SIG-M5 treated with dmso at 0.1 percent for 504 hours (cell line): Measurements from ENCODE around the gene LRRC58.
"Not testable (repeated sequence)": the region's sequence is repeated elsewhere in the genome, so short reads cannot be mapped to it uniquely, and the experiment has no call there.

Source experiments
- DNase-seq: peaks from one replicate; lab custom pipeline; 2025; ENCODE audit not compliant: unreplicated experiment; lab: John Stamatoyannopoulos, UW

LRRC58 gene

DNA sequence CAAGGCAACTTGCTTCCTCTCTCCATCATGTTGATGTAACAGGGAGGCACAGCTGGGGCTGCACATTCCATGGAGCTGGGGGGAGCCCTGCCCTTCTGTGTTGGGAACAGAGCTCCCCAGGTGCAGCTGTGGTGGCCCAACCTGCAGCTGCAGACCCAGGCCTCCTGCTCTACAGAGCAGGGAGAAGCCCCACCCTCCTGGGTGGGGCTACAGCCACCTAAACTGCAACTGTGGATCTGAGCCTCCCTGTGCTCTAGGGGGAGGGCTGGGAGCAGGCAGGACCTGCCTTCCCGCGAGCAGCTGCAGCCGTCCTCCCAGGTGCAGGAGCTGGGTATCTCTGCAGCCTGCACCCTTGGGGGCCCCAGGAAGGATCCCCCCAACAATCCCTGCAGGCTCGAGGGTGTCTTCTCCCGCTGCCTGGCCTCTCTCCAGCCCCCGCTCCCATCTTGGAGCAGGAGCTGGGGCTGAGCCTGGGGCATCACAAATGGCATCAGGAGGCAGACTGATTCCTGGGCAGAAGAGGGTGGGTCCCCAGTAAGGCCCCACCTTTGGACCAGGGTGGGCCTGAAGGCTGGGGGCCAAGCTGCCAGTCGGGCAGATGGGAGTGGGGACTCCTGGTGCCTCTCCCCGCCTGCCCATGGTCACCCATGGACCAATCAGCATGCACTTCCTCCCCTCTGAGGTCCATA lies 7.4 kb downstream of the LRRC58 start:
- DNase-seq, result no peak

DNA sequence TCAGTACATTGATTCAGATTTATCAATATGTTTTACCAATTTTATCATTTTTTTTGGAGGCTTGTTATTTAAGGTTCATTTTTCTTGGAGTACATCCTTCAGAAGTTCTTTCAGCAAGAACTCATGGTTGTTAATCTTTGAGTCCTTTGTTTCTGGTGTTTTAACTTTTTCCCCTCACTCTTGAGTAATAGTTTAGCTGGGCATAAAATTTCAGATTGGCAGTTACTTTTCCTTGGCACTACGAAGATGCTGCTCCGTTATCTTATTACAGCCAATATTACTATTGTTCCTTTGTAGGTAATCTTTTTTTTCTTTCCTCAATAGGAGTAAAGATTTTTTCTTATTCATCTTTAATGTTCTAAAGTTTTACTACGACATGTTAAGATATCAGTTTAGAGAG lies 9.8 kb downstream of the LRRC58 start:
- no peak for DNase-seq

DNA sequence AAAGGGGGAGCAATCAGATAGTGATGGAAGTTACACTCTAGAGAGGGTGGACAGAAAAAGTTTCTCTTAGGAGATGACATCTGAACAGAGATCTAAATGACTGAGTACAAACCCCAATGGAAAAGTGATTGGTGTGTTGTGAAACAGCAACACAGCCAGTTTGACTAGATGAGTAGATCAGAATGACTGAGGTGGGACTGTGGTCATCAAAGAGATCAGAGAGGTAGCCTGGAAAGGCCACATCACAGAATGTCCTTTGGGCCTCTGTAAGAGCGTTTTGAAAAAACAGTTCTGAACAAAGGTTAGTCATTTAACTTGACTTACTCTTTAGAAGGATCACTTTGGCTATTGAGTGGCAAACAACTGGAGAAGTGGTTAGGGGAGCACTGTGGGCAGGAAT lies 10.6 kb downstream of the LRRC58 start:
- DNase-seq, result no peak

DNA sequence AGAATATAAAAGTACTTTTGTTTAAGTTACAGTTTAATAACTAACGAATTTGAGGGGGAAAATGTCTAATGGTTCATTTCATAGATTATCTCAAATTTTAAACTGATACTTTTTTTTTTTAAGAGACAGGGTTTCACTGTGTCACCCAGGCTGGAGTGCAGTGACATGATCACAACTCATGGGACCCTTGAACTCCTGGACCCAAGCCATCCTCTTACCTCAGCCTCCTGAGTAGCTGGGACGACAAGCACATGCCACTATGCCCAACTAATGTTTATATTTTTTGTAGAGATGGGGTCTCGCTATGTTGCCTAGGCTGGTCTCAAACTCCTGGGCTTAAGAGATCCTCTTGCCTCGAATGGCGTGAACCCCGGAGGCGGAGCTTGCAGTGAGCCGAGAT lies 16.5 kb downstream of the LRRC58 start:
- no peak for DNase-seq

DNA sequence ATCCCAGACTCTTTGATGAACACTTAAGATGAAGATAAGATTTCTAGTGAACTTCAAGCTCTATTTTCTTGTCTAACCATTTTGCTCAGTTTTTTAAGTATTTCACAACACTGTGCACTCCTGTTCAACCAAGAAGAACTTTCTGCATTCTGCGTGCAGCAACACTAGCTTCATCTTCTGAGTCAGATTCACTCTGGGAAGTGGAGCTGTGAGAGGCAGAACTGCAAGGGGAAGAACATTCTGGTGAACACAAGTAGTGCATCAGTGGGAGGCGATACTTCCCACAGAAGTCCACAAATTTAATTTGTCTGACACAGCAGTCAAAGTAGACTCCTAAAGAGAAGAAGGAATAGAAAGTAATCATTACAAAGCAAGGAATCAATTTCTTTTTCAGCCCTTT lies 18.1 kb downstream of the LRRC58 start:
- peak; percentile 2 for DNase-seq

DNA sequence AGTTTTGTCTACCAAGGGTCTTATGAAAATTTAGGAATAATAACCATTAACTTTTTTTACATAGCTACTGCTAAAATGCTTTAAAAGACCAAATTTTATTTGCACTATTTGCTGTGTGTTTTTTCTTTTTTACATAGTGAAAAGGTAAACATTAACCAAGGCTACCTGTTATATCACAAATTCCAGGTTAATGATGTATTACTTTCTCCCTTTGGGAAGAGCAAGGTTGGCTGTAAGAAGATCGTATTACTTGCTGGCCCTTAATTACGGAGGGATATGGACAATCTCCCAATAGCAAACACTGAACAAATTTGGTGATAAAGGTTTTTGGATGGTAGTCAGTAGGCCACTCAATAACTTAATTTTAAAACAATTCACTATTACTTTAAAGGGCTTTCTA lies 22.4 kb downstream of the LRRC58 start:
- DNase-seq, result no peak

DNA sequence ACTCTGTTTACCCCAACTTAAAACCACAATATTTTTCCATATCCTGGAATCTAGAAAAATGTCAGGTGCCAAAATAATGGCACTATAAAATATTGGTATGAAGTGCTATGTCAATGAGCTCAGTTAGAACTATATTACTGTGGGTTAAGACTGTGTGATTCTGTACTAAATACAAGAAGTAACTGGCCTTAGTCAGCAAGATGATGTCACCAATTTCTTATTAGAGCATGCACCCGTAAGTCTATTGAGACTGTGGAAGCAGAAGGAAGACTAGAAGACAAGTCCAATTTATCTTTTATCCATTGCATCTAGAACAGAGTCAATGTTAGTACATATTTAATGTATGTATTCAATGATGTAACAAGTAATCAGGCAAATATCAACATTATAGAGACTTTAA lies 25.0 kb downstream of the LRRC58 start:
- no peak for DNase-seq

DNA sequence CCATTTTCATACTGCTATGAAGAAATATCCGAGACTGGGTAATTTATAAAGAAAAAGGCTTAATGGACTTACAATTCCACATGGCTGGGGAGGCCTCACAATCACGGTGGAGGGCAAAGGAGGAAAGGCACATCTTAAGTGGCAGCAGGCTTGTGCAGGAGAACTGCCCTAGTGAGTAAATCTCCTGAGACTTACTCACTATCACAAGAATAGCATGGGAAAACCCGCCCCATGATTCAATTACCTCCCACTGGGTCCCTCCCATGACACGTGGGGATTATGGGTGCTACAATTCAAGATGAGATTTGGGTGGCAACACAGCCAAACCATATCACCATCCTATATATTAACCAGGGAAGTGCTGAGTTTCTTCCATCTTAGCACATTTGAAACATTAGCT lies 25.4 kb downstream of the LRRC58 start:
- DNase-seq, result not testable (repeated sequence)

DNA sequence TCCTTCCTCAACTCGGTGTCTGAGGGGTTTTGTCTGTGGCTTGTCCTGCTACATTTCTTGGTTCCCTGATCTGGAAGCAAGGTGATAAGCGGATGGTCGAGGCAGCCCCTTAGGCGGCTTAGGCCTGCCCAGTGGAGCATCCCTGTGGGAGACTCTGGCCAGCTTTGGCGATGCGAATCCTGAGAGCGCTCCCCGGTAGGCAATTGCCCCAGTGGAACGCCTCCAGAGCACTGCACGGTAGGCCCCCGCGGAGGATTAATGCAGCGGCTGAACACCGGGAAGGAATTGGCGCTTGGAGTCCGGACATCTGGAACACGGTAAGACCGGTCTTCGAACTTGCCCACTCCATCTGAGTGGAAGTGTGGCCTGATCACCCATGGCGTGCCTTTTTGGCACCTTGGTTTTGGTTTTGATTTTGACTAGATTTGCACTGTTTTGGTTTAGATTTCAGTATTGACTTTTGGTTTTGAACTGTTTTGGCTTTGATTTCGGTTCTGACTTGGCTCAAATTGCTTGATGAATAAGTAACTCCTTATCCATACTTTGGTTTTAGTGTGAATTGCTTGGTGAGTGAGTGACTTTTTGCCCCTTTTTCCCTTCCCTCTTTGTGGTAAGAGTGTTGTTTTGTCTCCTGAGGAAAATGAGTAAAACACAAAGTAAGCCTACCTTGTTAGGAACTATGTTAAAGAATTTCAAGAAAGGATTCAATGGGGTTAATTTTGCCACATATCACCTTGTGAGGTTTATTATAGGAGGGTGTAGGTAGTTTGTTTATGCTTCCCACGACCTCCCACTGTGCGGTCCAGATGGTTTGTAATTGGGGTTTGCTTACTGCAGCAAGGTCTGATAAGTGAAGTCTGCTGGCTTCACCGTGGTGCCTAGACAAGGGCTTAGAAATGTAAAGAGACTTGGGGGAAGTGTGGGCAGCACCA lies 37.0 kb downstream of the LRRC58 start:
- no peak for DNase-seq

DNA sequence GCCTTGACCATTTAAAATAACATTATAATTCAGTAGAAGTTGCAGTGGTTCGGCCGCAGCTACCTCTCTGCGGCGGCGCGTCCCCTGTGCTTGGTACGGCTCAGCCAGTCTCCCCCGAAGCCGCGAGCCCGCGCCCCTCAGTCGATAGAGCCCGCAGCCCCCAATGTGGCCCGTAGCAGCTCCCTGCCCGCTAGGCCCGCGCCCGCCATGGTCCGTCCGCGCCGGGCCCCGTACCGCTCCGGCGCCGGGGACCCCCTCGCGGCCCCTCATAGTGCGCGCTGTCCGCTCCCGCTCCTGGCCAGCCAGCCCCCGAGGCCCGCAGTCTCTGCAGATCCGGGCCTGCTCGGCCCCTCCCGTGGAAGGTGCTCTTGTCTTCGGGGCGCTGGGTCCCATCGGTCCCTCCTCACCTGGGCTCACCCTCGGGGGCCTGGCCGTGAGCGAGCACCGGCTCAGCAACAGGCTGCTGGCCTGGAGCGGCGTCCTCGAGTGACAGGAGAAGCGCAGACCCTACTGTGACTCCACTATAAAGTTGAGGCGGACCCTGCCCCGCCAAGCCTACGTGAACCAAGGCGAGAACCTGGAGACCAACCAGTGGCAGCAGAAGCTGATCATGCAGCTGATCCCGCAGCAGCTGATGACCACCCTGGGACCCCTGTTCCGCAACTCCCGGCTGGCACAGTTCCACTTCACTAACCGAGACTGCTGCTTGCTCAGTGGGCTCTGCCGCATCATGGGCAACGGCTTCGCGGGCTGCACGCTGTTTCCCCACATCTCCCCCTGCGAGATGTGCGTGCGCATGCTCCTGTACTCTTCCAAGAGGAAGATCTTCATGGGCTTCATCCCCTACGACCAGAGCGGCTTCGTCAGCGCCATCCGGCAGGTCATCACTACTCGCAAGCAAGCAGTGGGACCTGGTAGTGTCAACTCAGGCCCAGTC lies 42.4 kb downstream of the LRRC58 start:
- DNase-seq, result no peak

DNA sequence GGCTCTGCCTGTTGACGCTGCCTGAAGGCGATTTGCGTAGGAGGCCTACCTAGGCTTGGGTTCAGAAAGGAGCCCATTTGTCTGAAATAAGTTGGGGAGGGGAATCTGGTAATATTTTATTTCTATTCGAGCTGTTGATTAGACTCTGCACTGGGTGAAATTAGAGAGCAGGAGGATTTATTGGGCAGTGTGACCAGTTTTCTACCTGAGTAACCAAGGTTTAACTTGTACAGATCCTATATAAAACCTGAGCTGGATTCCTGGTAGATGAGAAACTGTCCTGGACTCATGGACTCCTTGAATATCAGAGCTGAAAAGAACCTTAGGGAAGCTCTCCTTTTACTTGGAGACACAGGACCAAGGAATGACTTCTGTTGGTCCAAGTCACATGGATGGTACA lies 44.5 kb downstream of the LRRC58 start:
- no peak for DNase-seq

DNA sequence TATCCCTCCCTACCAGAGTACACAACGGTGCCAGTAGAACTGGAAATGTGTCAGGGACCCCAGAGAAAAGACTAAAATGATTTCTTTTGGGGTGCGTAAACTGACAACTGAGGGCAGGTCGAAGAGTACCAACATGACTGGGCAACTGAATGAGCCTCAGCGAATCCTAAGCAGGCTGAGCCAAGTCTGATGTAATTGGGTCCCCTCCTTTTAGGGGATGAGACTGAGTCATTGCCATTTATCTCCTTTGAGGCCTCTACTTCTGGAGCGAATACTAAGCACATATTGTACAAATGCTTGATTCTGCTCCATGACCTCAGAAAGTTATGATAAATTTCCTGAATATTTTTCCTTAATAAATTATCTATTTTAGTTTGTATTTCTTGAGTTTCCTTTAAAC lies 46.8 kb downstream of the LRRC58 start:
- no peak for DNase-seq

DNA sequence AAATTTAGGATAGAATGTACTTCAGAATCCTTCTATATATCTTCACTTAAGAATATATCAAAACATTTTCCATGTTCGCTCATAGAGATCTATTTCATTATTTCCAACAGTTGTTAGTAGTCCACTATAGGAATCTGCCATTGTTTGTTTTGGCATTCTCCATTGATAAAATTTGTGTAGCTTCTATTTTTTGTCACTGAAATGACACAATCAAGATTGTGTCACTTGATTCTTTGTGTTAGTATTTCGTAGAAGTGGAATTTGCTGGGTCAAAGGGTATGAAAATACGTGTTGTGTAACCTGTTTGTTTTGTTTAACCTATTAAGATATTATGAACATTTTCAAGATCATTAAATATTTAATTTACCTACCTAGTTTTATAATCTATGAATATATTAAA lies 48.2 kb downstream of the LRRC58 start:
- no peak for DNase-seq

DNA sequence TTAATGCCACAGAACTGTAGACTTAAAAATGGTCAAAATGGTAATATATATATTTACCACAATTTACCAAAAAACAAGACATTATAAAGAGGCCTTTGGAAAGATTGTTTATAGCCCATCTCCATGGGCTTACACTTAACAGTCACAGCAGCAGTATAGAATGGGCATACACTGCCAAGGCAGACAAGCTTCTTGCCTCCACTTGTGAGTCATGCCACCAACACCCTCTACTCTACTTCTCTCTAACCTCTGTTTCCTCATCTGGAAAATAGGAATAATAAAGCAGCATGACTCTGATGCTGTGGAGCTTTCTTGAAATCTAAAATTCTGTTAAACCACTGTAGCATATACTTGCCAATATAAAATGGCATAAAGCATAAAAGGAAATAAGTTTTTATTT lies 49.8 kb downstream of the LRRC58 start:
- no peak for DNase-seq

DNA sequence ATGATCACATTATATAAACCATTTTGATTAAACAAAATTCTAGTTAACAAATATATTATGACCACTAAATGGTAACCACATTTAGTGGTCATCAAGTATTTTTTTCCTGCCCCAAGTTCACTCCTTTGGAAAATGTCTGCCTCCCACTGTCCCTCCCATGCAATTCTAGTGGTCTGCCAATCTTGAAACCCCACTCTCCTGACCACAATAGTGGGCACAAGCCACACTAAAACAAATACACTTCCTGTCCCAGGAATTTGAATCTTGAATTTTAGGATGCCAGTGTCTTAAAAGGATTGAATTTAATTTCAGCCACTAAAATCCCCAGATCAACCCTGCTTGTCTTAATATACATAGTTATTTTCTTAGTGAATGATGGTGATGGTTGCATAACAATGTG lies 50.2 kb downstream of the LRRC58 start:
- DNase-seq, result no peak

DNA sequence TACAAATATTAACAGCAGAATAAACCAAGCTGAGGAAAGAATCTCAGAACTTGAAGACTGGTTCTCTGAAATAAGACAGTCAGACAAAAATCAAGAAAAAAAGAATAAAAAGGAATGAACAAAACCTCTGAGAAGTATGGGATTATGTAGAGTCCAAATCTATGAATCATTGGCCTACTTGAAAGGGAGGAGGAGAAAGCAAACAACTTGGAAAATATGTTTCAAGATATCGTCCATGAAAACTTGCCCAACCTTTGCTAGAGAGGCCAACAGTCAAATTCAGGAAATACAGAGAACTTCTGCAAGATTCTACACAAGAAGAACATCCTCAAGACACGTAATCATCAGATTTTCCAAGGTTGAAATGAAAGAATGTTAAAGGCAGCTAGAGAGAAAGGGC lies 57.6 kb downstream of the LRRC58 start:
- DNase-seq, result not testable (repeated sequence)

DNA sequence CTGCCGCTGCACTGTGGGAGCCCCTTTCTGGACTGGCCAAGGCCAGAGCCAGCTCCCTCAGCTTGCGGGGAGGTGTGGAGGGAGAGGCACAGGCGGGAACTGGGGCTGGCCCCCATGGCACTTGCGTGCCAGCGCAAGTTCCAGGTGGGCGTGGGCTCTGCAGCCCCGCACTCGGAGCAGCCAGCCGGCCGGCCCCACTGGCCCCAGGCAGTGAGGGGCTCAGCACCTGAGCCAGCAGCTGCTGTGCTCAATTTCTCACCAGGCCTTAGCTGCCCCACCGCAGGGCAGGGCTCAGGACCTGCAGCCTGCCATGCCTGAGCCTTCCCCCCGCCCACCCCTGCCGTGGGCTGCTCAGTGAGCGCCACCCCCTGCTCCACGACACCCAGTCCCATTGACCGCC lies 59.5 kb downstream of the LRRC58 start:
- DNase-seq, result no peak

DNA sequence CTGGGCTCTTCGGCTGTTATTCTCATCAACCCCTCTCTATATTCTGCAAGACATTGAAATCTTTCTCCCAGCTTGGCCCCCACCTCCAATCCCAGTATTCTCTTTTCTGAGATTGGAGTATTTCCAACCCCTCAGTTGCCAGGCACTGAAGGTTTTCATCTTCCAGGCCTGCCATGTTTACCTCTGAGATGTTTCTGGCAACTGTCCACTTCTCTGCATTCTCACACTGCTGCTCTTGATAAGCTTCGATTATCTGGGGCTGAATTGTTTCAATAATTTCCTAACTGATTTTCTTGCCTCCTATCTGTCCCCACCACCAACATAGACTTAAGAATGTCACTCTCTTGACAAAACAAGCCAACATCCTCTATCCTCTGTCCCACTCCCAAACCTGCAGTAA lies 62.7 kb downstream of the LRRC58 start:
- DNase-seq, result no peak

DNA sequence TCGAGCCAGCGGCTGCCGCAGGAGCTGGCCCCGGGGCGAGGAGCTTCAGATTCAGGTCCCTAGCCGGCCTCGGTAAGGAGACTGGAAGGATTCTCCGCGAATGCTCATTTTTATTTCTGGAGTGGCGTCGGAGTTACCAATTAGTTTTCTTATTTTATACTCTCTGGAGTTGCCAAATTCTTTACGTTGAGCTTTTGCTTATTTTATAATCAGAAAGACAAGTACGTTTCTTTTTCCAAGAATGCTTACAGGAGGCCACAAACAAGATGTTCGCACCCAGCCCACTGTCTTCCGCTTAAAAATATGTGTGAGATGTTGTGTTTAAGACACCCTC lies 63.7 kb downstream of the LRRC58 start:
- no peak for DNase-seq

DNA sequence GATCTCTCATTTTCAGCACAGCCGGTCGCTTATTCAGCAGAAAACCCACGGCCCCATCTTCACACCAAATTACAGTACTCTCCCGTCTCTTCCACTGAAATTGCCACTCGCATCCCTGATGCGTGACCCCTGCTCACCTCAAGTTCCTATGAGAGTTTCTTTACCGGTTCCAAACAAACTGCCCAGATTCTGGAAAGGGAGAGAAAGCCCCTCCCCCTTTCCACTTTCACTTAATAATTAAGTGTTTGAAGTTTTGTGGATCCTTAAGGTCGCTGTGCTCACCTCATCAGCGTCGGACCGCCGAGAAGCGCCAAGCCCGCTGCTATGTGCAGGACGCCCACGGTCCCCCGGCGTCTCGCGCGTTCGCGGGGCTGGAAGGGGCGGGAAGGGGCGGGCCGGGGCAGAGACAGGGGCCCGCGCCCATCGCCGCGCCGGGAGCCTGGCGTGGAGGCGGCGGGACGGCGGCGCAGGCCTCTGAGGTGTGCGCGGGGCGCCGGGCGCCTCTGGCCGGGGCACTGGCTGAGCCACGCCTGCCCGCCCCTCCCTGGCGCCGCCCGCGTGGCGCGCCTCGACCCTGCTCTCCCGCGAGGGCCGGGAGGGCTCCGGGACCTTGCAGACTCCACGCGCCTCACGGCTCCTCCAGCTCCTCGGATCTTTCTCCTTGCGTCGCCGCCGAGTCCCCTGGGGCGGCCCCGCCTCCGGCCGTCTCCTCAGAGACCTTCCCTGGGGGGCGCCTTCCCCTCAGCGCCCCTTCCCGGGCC lies 64.2 kb downstream of the LRRC58 start, which contains the start of gene GPR156:
Gene GPR156, minus strand, starts transcription at position 476 of the 761 bp plus-strand sequence. CDS start 41,124 bp downstream, outside the sequence.
- DNase-seq, result no peak

DNA sequence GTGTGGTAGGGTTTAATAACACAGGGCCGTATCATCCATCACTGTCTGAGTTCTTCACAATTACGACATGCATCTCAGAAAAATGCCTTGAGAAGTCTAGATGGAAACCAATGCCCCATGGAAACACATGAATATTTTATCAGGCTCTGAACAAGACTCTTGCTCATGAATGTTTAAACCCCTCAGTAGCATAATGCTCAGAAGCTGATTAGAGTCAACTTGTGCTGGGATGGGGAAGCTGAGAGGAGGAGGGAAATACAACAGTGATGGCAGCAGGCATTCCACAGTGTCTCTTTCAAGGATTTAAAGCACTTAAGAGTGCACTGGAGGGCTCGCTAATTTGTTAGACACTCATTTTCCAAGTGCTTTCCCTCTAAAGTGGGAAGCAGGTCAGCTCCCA lies 67.9 kb downstream of the LRRC58 start:
- no peak for DNase-seq
